ENCODE measurements around the gene COL15A1.

The COL15A1 gene

DNA sequence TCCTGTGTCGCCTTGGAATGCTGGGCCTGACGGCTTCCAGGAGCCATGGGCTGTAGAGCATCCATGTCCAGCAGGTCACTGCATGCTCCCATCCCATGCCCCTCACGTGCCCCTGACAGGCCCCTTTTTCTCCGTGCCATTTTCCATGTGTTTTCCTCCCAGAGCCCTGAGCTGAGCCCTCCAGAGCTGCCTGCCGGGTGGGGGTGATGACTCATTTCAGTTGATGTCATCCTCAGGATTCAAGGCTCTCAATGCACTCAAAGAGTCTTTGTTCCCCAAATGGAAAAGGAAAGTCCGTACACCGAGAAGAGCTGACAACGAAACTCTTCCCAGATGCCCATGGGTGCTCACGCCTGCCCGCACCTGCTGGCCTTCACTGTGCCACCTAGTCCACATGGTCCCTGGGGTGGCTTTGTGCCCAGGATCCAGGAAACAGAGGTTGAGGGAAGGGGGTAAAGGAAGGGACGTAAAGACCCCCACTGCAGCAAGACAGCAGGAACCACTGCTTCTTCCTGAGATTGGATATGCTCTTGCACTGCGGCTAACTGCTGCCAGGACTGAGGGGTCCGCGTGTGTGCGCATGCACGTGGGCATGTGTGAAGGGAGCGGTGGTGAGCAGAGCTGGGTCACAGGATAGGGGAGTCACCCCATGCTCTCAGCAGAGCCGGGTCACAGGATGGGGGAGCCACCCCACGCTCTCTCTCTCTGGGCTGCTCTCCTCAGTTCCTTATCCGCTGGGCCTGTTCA lies 27.6 kb downstream of the COL15A1 start:
- no peak for DNase-seq (ENCODE audit: extremely low read depth in 1 of 2, low read depth in 1 of 2)

DNA sequence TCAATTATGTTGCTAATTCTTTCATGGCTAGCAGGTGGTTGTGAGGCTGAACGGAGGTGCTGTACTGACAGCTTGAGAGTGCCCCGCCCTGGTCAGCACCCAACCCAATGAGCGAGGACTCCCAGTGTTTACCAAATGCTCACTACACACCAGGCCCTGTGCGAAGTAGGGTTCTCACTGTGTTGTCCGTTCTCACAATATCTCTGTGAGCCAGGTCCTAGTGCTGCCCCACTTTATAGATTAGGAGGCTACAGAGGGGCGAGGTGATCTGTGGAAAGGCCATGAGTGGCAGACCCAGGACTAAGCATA lies 28.2 kb downstream of the COL15A1 start:
- DNase-seq (ENCODE audit: extremely low read depth in 1 of 2, low read depth in 1 of 2): no peak

DNA sequence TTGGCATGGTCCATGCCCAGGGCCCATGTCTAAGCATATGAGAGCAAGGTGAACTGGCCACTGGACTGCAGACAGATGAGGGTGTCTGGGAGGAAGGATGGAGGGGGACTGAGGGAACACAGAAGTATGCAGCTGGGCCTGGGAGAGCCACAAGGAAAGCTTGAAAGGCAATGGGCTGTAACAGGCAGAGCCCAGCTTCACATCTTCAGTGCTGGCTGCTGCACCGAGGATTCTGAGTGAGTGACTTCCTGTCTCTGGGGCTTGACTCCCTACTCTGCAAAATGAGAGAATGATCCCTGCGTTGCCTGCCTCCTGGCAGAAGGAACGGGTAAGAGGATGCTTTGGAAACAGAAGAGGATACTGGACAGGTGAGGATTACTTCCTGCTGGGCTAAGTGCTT lies 29.0 kb downstream of the COL15A1 start:
- no peak for DNase-seq (ENCODE audit: extremely low read depth in 1 of 2, low read depth in 1 of 2)

DNA sequence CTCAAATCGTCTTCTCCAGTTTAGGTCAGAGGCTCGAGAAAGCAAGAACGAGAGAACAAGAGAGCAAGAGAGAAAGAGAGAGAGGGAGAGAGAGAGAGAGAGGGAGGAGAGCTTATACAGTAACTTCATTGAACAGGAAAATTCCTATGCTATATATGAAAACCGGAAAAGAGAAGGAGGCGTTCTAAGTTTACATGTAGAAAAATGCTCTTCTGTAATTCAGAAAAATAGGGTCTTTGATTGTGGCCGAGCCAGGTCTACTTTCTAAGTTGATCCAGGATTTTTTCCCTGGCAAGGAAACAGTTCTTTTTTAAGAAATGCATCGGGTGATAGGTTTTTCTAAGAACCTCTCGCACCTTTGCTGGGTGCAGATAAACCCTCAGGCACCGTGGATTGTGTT lies 29.5 kb downstream of the COL15A1 start:
- DNase-seq (ENCODE audit: extremely low read depth in 1 of 2, low read depth in 1 of 2): no peak

DNA sequence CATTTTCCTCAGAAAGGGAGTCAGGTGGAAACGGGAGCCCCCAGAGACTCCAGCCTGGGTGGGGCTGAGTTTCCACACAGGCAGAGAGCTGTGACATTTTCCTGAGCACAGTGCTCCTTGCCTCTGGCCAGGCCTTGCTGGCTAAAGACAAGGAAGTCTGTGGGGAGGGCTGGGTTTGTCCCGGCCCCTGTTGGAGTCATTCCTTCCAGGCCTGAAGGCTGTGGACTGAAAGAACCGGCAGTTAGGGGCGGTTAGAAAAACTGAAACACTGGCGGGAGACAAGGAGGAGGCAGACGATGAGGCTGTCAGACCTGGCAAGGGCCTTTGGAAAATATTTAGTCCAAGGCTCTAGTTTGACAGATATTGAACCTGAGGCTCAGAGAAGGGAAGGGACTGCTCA lies 29.9 kb downstream of the COL15A1 start:
- DNase-seq (ENCODE audit: extremely low read depth in 1 of 2, low read depth in 1 of 2): no peak

DNA sequence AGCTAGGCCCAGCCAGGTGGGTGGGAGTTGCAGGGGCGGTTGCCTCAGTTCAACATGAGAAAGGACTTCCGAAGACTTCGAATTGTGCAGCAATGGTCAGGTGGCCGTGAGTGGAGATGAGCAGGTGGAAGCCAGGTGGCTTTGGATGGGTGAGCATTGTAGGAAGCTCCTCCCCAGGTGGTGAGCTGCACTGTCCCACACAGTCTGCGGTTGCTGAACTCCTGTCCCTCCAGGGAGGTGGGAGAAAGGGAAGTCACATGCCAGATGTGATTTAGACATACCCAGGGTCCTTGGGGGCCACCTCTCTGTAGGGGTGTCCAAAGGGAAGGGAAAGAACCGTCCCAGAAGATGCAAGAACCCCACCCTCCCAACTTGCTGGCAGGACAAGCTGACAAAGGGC lies 30.4 kb downstream of the COL15A1 start:
- DNase-seq (ENCODE audit: extremely low read depth in 1 of 2, low read depth in 1 of 2): no peak

DNA sequence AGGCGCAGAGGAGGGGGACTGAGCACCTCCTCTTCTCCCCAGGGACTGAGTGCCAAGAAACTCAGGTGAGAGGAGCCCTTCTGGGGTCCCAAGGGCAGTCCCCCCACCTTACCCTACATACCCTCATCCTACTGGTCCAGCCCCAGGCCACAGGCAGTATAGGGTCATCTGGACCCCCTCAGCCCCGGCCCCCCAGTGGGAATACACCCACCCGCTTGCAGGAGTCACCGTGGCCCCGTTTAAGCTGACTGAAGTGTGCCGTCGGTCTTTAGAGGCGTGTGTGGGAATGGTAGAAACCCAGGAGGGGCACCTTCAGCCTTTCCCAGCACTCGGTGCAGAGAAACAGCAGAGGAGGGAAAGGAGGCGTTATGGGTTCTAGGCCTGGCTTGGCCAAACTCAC lies 30.8 kb downstream of the COL15A1 start:
- DNase-seq (ENCODE audit: extremely low read depth in 1 of 2, low read depth in 1 of 2): no peak

DNA sequence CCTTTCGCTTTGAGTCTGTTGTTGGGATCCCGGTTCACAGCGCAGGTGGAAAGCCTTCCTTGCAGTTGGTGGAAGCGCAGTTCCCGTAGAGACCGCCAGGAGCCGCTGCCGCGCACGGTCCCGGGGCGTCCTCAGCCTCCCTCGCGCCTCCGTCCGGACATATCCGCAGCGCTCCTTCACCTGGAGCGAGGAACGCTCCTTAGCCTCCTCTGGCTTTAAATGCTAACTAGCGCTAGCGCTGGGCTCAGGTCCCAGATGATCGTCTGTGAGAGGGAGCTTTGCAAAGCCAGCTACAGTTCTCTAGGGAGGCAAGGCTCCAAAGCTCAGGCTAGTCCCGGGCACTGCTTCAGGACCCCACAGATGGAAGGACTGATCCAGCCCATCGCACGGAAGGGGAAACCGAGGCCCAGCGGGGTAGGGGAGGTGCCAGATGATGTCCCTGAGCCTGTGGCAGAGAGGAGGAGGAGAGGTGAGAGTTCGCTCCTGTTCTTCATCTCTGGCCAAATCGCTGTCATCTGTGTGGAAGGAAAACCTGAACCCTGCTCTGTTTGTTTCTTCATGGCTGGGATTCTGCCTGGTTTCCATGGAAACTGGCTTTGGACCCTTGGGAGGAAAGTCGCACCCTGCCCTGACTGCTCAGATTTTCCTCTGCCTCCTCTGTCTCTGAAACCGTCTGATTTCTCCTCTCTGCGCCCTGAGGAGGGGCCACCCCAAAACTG lies 31.4 kb downstream of the COL15A1 start:
- peak; percentile 59 for DNase-seq (ENCODE audit: extremely low read depth in 1 of 2, low read depth in 1 of 2)

DNA sequence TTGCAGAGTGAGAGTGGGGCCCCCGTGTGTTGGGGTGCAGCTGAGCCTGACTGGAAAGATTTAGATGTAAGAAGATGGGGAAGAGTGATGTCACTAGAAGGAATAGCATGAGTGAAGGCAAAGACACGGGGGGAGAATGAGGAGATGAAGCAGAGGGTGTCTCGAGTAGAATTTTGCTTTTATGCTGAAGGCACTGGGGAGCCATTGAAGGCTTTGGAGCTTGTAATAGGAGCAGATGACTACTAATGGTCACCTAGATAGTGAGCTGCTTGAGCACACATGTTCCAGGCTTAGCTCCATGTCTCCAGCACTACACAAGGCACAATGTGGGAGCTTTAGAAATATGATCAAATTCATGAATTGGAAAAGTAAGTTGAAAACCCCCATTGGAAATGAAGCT lies 32.1 kb downstream of the COL15A1 start:
- no peak for DNase-seq (ENCODE audit: extremely low read depth in 1 of 2, low read depth in 1 of 2)

DNA sequence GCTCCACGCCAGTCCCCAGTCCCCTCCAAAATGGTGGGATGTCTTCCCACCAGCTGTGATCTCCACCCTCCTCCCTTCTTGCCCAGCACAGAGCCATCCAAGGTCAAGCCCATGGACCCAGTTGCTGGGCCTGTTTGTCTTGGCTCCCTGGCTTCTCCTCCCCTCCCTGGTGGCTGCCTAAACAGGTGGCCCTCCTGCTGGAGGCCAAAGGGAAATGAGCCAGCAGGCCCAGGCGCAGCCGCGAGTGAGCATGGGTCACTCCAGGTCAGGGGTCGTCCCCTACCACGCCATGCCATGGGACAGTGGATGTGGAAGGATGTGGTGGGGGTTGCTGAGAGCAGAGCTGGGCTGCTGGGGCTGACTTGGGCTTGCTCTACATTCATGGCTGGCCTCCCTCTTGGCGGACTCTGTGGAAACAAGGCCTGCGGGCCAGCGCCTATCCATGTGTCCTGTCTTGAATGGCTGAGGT lies 33.6 kb downstream of the COL15A1 start:
- DNase-seq (ENCODE audit: extremely low read depth in 1 of 2, low read depth in 1 of 2): no peak

DNA sequence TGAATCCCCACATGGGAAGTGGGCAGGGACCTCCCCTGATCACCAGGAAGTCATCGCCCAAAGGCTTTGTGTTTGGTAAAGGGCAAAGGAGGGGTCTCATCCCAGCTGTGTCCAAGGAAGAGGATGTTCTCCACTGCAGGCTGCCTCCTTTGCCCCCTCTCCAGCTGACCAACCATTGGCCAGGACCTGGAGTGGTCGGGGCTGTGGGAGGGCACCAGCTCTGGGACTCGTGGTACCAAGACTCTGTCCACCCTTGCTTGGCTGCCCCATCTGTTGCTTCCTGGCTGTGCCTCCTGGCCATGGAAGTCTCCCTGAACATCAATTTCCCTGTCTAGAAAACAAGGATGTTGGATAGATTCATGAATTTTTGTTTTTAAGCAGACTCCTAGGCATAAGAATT lies 34.1 kb downstream of the COL15A1 start:
- no peak for DNase-seq (ENCODE audit: extremely low read depth in 1 of 2, low read depth in 1 of 2)

DNA sequence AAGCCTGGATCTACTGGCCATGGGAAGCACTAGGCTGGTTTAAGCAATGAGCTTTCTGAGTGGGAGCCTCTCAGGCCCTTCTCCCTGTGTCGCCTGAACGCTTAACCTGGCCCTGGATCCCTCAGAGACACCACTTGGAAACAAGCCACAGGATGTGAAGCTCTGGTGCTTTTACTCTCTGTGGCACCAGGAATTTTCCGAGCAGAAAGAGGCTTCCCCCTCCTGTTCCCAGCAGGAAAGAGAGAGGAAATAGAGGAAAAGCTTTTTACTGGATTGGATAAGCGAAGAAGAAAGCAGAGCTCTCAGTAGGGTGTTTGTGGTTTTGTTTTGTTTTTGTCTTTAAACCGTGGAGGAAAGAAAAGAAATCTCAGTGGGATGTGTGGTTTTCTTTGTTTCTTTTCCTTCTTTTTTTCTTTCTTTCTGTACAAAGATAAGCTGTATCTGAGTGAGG lies 34.5 kb downstream of the COL15A1 start:
- no peak for DNase-seq (ENCODE audit: extremely low read depth in 1 of 2, low read depth in 1 of 2)

DNA sequence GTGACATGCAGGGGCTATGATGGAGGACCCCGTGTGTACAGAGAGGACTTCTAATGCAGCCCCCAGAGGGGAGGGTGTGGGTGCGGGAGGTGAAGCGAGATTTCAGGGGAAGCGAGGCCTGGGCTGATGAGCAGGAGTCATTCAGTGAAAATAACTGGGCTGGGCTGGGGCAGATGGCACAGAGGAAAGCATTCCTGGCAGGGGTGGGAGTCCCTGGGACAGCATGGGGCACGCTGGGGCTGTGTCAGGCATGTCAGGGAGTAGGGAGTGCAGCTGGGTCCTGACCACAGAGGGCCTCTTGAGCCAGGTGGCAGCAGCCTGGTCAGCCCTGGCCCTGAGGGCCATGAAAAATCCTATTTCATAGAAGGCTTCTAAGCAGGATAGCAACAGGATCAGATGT lies 36.6 kb downstream of the COL15A1 start:
- no peak for DNase-seq (ENCODE audit: extremely low read depth in 1 of 2, low read depth in 1 of 2)

DNA sequence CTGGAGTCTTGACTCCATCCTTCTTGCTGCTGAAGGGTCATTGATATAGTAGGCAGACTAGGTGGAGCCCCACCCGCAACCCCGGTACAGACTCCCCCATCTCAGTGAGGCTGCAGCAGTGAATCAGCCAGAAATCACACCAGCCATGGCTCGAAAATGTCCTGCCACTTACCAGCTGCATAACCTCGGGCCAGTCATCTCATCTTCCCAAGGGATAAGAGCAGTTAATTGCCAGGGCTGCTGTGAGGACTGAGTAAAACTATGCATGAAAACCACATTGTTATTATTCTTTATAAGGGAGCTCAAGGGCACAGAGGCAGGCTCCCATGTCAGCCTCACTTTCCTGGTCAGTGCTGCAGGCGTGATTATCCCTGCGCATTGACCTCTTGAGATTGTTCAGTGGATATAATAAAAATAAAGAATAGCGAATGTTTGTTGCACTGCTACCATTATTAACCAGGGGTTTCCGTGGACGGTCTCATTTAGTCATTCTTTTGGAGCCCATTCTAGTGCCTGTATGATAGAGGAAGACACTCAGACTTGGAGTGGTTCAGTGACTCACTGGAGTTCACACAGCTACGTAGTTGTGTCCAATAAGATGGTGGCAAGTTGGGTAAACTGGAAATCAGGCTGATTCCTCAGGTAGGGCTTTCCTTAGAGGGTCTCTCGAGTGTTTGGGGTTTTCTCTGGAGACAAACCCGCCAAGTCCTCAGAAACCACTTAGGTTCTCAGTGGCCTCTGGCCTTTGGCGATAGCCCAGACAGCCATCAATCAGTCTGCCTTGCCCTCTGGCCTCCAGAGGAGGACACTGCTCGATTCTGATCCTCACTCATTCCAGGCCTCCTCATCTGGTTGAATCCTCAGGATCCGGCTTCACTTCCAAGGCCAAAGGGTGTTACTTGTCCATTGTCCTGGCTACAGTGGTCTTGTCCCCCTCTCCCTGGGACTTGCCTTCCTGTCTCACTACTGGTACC lies 39.9 kb downstream of the COL15A1 start:
- DNase-seq (ENCODE audit: extremely low read depth in 1 of 2, low read depth in 1 of 2): no peak

DNA sequence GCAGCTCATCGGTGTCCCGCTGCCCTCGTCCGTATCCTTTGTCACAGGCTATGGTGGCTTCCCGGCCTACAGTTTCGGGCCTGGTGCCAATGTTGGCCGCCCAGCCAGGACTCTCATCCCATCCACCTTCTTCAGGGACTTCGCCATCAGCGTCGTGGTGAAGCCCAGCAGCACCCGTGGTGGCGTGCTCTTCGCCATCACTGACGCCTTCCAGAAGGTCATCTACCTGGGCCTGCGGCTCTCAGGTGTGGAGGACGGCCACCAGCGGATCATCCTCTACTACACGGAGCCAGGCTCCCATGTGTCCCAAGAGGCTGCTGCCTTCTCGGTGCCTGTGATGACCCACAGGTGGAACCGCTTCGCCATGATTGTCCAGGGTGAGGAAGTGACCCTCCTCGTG lies 41.9 kb downstream of the COL15A1 start:
- DNase-seq (ENCODE audit: extremely low read depth in 1 of 2, low read depth in 1 of 2): no peak

DNA sequence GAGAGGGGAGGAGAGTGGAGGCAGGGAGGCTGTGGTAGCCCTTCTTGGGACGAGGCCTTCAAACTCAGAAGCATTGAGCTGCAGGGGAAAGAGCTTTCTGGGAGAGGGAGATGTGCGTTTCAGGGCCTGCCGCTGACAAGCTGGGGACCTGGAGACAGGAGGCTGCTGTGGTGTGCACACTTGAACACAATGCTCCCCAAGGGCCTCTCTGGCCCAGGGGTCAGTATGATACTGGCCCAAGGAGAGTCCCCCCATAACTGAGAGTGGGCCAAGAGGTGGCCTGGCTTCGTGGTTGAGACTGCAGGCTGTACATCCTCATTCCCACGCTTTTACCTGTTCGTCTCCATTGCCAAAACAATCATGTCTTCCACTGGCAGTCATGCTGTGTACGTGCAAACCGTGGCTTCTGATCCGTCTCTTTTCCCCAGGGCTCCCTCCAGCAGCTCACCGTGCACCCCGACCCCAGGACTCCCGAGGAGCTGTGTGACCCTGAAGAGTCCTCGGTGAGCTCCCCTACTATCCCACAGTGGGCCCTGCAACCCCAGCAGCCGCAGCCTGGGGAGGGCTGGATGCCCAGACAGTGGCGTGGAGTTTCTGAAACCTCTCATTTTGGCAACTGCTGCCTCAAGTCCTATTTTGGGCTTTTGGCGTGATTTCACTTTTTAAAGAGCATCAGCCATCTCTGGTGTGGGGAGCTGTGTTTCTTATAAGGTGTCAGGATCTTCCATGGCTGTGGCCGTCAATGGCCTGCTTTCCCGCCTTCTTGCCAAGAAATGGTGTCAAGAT lies 43.4 kb downstream of the COL15A1 start:
- DNase-seq (ENCODE audit: extremely low read depth in 1 of 2, low read depth in 1 of 2): no peak

DNA sequence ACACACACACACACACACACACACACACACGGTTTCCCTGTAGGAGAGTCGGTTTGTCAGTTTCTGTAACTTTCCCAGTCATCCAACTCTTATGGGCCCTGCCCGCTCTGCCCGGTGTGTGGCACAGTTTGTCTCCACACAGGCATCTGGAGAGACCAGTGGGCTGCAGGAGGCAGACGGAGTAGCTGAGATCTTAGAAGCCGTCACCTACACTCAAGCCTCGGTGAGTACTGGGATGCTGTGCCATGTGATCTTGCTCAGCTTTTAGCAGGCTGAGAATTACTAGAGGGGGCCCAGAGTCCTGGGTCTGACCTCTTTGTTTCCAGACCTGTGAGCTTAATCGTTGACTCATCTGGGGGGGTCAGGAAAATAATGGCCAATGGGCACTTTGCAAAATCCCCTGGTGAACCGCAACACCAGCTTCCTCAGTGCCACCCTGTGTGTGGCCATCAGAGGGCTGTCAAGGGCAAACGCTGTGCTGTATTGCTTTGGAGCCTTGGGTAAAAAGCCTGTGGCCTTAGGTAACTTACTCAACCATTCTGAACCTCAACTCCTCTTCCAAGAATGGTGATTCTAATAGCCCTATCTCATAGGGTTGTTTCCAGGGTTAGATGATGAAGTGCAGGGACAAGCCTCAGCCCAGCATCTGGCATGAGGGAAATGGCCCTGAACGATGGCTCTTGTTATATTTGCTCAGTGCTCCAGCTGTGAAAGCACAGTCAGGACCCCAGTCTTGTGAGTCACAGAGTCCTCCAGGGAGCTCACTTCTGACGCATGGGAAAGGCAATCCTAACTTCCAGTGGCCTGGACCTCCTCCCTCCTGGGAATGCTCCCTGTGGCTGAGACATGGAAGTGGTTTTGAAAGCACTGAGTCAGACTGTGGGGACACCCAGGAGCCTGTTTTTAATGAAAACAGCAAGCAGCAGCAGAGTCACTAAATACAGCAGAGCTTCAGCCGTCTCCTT lies 45.6 kb downstream of the COL15A1 start:
- no peak for DNase-seq (ENCODE audit: extremely low read depth in 1 of 2, low read depth in 1 of 2)

DNA sequence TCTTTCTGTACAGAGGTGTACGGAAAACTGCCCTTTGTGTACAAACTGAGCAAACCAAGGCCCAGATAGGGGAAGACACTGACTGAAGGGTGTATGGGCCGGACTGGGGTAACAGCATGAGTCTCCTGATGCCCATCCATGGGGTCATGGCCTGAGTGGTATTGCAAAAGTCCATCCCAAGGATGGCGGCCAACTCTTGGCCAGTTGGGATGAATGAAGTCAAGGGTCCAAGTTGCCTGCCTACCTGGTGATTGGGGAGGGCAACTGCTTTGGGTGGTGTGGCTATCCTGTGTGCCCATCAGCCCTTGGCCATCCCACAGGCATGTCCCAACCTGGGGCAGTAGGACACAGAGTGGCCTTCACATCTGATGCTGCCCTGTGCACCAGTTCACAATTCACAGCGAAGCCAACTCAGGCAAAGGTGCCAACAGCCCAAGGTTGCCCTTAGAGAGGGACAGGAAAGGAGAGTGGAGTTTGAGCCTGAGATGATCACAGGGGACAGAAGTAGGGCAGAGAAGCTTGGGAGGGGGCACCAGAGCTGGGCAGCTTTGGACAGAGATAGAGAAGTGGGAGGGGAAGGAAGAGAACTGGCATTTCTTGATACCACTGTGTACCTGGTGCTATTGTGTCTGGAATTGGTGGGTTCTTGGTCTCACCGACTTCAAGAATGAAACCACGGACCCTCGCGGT lies 46.6 kb downstream of the COL15A1 start:
- DNase-seq (ENCODE audit: extremely low read depth in 1 of 2, low read depth in 1 of 2): no peak

Data from stimulated activated CD8-positive, alpha-beta memory T cell treated with anti-CD3 and anti-CD28 coated beads, Interleukin-7, amount 100 ng/mL, for 48 hours (primary cell).